Fibroblast of lung (primary cell): Measurements from ENCODE around the gene CXCL9. TPM values are rescaled to one million over a fixed set of nuclear protein-coding genes. Genes with fewer than 3 reads are reported as not detected.

Source experiments
- DNase-seq, 2 donors: peaks; one replicate each; pipeline versions ENCODE4 v3.0.0 to v3.0.0-alpha.2; 2010; ENCODE audit warnings: low read depth in 2 of 2
- H2AFZ ChIP-seq: 2 replicates; pipeline ENCODE4 v1.5.1; 2012; ENCODE audit warnings: low read length, control low read depth, inconsistent platforms
- H3K27ac ChIP-seq: 2 replicates; pipeline ENCODE4 v1.5.1; 2011; ENCODE audit warnings: low read length, control low read depth; ENCODE audit not compliant: insufficient read depth
- H3K27me3 ChIP-seq: 2 replicates; pipeline ENCODE4 v1.5.1; 2011; ENCODE audit warnings: mild to moderate bottlenecking, low read length; ENCODE audit not compliant: control insufficient read depth, insufficient read depth
- H3K36me3 ChIP-seq: 2 replicates; pipeline ENCODE4 v1.5.1; 2011; ENCODE audit warnings: low read length; ENCODE audit not compliant: control insufficient read depth, insufficient read depth
- H3K4me1 ChIP-seq: 2 replicates; pipeline ENCODE4 v1.5.1; 2011; ENCODE audit warnings: low read length; ENCODE audit not compliant: control insufficient read depth, insufficient read depth; ENCODE audit errors: extremely low read depth
- H3K4me2 ChIP-seq: 2 replicates; pipeline ENCODE4 v1.5.1; 2011; ENCODE audit warnings: low read length, control low read depth; ENCODE audit not compliant: insufficient read depth; ENCODE audit errors: extremely low read depth
- H3K4me3 ChIP-seq, 4 experiments: fragments of 200-600 bp in 1 of 4; sonication (generic) in 1 of 4; replicated peaks in 1 of 4; 2 replicates each; pipeline ENCODE4 v1.5.1; 2011 to 2016; ENCODE audit warnings: low read length in 4 of 4, low read depth in 3 of 4, mild to moderate bottlenecking in 3 of 4, control low read depth in 2 of 4, inconsistent platforms in 1 of 4, mixed read lengths in 1 of 4; ENCODE audit not compliant: insufficient read depth in 1 of 4; ENCODE audit errors: control extremely low read depth in 1 of 4
- H3K79me2 ChIP-seq: 2 replicates; pipeline ENCODE4 v1.5.1; 2012; ENCODE audit warnings: mild to moderate bottlenecking, low read length, inconsistent platforms; ENCODE audit not compliant: control insufficient read depth, insufficient read depth
- H3K9ac ChIP-seq: 2 replicates; pipeline ENCODE4 v1.5.1; 2011; ENCODE audit warnings: mild to moderate bottlenecking, low read length, control low read depth; ENCODE audit not compliant: insufficient read depth
- H3K9me3 ChIP-seq: 2 replicates; pipeline ENCODE4 v1.5.1; 2012; ENCODE audit warnings: low read depth, low read length; ENCODE audit not compliant: control insufficient read depth, insufficient read depth
- H4K20me1 ChIP-seq: 2 replicates; pipeline ENCODE4 v1.5.1; 2011; ENCODE audit warnings: low read length; ENCODE audit not compliant: control insufficient read depth, insufficient read depth; ENCODE audit errors: extremely low read depth
- CTCF ChIP-seq, 2 donors: IDR thresholded peaks in 1 of 2; conservative IDR thresholded peaks in 1 of 2; 1 replicate in 1 of 2; 2 replicates in 1 of 2; pipeline ENCODE4 v1.5.1; 2011 to 2012; ENCODE audit warnings: low read length in 2 of 2, control low read depth in 1 of 2, inconsistent platforms in 1 of 2, low read depth in 1 of 2, mild to moderate bottlenecking in 1 of 2
- EZH2 ChIP-seq: IDR thresholded peaks from 2 replicates; pipeline ENCODE4 v1.5.1; 2012; ENCODE audit warnings: low read length, control low read depth, mild to moderate bottlenecking; ENCODE audit errors: missing control alignments
- polyA plus RNA-seq, 2 donors: library from polyadenylated mRNA; depleted of rRNA in 1 of 2; stranded (reverse) in 1 of 2; unstranded in 1 of 2; fragments of >200 nt; gene quantifications; 2 replicates each; pipeline ENCODE4 v1.2.1, GENCODE V29; 2011 to 2012; ENCODE audit warnings: missing spikeins in 1 of 2
- total RNA-seq: library from RNA; depleted of rRNA; stranded (reverse); fragments of >200 nt; gene quantifications from 2 replicates; pipeline ENCODE4 v1.2.1, GENCODE V29; 2014

CXCL9 gene
- total and polyA plus RNA-seq, 2 donors (not counting 1 experiment from before 2014, with no cell fraction given) = not detected

DNA sequence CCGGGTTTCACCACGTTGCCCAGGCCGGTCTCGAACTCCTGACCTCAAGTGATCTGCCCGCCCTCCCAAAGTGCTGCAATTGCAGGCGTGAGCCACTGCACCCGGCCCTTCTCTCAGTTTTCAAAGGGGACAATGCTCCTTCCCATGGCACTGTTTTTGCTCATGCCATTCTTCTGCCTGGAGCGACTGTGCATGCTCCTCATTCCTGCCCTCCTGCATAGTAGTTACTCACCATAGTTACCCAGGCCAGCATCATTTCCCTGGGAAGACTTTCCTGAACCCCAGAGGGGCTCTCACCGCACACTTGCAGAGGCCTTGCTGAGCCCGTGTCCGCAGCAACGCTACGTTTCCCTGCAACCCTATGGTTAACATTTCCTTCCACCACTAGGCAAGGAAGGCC, 3.3 kb upstream of the CXCL9 start:
- H4K20me1 ChIP-seq = no peaks in the 10 kb centered on the region
- no peaks in the 10 kb centered on the region for H3K27me3 ChIP-seq
- no peak overlapping the region for H3K9ac ChIP-seq
- H3K9me3 ChIP-seq = no peaks in the 10 kb centered on the region
- no peak overlapping the region for H3K4me3 ChIP-seq
- H3K79me2 ChIP-seq = no peaks in the 10 kb centered on the region
- no peak overlapping the region for H3K27ac ChIP-seq
- no peaks in the 10 kb centered on the region for H3K36me3 ChIP-seq
- no peak for DNase-seq
- no peak for TF ChIP-seq CTCF (conservative IDR thresholded peaks at IDR 0.05 in 1 of 2, IDR thresholded peaks at IDR 0.05 in 1 of 2; ENCODE audit: low read depth in 1 of 2, low read length in 2 of 2)
- no peak for TF ChIP-seq EZH2
- H2AFZ ChIP-seq = no peak overlapping the region
- no peak overlapping the region for H3K4me2 ChIP-seq
- peaks cover 6% of the 10 kb centered on the region for H3K4me1 ChIP-seq

DNA sequence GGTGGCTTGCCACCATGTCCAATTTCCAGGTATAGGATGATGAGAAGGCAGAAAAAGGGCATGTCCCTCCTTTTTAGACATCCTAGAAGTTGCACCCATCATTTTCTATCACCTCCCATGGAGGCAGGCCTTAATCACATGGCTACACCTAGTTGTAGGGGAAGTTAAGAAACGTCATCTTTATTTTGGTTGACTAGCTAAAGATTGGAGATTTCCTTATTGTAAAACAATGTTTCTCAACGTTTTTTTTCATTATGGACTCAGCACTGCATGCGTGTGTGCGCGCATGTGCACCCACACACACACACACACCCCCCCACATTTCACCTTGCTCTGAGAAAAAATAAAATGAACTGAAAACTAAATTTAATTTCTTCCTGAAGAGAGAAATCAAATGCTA, 2.0 kb upstream of the CXCL9 start:
- Histone ChIP-seq H2AFZ (no peak overlapping the region), H3K79me2 (no peaks in the 10 kb centered on the region), H3K9me3 (no peaks in the 10 kb centered on the region), H3K9ac (no peak overlapping the region), H3K36me3 (no peaks in the 10 kb centered on the region), H3K27ac (no peak overlapping the region), H4K20me1 (no peaks in the 10 kb centered on the region), H3K4me1 (peaks cover 6% of the 10 kb centered on the region), H3K27me3 (no peaks in the 10 kb centered on the region), H3K4me2 (no peak overlapping the region), H3K4me3 (no peak overlapping the region)
- DNase-seq = no peak
- TF ChIP-seq EZH2 (no peak), CTCF (conservative IDR thresholded peaks at IDR 0.05 in 1 of 2, IDR thresholded peaks at IDR 0.05 in 1 of 2; ENCODE audit: low read depth in 1 of 2, low read length in 2 of 2) (no peak)

DNA sequence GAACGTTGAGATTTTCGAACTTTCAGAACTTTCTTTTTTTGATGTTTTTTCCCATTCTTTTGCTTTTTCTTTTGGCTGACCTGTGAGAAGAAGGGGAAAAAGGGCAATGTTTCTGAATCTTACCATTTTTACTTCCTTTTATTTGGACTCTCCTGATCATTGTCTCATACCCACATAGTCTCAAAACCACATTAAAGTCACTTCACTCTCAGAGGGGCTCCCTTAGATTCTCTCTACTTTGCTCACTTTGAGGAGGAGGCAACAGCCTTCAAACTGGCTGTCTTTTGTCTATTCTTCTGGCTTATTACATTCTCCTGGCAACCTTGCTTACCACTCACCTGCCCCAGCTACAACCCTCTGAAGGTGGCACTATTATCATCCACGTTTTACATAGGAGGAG, 3.7 kb downstream of the CXCL9 start:
- Histone ChIP-seq H3K4me3 (no peak overlapping the region), H3K27ac (no peak overlapping the region), H3K27me3 (no peaks in the 10 kb centered on the region), H3K9me3 (no peaks in the 10 kb centered on the region), H3K4me1 (no peaks in the 10 kb centered on the region), H3K9ac (no peak overlapping the region), H3K36me3 (no peaks in the 10 kb centered on the region), H3K4me2 (no peak overlapping the region), H4K20me1 (no peaks in the 10 kb centered on the region), H2AFZ (no peak overlapping the region), H3K79me2 (no peaks in the 10 kb centered on the region)
- TF ChIP-seq EZH2 (no peak), CTCF (conservative IDR thresholded peaks at IDR 0.05 in 1 of 2, IDR thresholded peaks at IDR 0.05 in 1 of 2; ENCODE audit: low read depth in 1 of 2, low read length in 2 of 2) (no peak)
- no peak for DNase-seq
